Hepatocyte (in vitro differentiated cells): ENCODE results near the gene SRGN.

Experiments used
- EZH2 ChIP-seq: fragments of 200-600 bp; sonication (generic); IDR thresholded peaks from 2 replicates; pipeline ENCODE4 v1.6.1; 2016; ENCODE audit warnings: antibody characterized with exemption, mild to moderate bottlenecking, borderline replicate concordance
- TF ChIP-seq, protein P1 (sequence below): fragments of 200-600 bp; sonication (generic); IDR thresholded peaks from 2 replicates; pipeline ENCODE4 v1.5.1; 2016; ENCODE audit warnings: antibody characterized with exemption, mild to moderate bottlenecking; ENCODE audit not compliant: poor library complexity

DNA sequence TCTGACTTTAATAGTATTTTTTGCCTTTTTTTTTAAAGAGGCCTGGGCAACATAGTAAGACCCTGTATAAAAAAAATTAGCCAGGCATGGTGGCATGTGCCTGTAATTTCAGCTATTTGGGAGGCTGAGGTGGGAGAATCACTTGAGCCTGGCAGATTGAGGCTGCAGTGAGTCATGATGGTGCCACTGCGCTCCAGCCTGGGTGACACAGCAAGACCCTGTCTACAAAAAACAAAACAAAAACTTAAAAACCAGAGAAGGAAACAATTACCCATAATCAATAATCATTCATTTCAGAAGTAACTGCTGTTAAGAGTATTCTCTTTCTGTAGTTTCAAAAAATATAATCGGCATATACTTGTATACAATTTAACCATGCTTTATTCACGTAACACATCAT is 64.1 kb downstream of the SRGN start:
- no peak for TF ChIP-seq EZH2
- TF ChIP-seq, protein P1, sequence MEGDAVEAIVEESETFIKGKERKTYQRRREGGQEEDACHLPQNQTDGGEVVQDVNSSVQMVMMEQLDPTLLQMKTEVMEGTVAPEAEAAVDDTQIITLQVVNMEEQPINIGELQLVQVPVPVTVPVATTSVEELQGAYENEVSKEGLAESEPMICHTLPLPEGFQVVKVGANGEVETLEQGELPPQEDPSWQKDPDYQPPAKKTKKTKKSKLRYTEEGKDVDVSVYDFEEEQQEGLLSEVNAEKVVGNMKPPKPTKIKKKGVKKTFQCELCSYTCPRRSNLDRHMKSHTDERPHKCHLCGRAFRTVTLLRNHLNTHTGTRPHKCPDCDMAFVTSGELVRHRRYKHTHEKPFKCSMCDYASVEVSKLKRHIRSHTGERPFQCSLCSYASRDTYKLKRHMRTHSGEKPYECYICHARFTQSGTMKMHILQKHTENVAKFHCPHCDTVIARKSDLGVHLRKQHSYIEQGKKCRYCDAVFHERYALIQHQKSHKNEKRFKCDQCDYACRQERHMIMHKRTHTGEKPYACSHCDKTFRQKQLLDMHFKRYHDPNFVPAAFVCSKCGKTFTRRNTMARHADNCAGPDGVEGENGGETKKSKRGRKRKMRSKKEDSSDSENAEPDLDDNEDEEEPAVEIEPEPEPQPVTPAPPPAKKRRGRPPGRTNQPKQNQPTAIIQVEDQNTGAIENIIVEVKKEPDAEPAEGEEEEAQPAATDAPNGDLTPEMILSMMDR, result no peak
